Choroid plexus epithelial cell (primary cell): ENCODE results near the gene NUDT21.

Experiments used
- DNase-seq: peaks from one replicate; pipeline ENCODE4 v3.0.0-alpha.2; 2010; ENCODE audit warnings: low read depth
- H3K4me3 ChIP-seq: 2 replicates; pipeline ENCODE4 v1.5.1; 2011; ENCODE audit warnings: low read depth, mild to moderate bottlenecking, control low read depth, low read length, moderate library complexity
- TF ChIP-seq, protein P1 (sequence below): conservative IDR thresholded peaks from 2 replicates; pipeline ENCODE4 v1.5.1; 2011; ENCODE audit warnings: low read depth, mild to moderate bottlenecking, control low read depth, inconsistent platforms, low read length, moderate library complexity

Gene NUDT21

GRCh38 chr16:56419740-56420548 is 31.2 kb downstream of the NUDT21 start:
- TF ChIP-seq, protein P1, sequence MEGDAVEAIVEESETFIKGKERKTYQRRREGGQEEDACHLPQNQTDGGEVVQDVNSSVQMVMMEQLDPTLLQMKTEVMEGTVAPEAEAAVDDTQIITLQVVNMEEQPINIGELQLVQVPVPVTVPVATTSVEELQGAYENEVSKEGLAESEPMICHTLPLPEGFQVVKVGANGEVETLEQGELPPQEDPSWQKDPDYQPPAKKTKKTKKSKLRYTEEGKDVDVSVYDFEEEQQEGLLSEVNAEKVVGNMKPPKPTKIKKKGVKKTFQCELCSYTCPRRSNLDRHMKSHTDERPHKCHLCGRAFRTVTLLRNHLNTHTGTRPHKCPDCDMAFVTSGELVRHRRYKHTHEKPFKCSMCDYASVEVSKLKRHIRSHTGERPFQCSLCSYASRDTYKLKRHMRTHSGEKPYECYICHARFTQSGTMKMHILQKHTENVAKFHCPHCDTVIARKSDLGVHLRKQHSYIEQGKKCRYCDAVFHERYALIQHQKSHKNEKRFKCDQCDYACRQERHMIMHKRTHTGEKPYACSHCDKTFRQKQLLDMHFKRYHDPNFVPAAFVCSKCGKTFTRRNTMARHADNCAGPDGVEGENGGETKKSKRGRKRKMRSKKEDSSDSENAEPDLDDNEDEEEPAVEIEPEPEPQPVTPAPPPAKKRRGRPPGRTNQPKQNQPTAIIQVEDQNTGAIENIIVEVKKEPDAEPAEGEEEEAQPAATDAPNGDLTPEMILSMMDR, result no peak
- DNase-seq, result no peak
- H3K4me3 ChIP-seq, result no peak overlapping the region

GRCh38 chr16:56417138-56417537 is 34.0 kb downstream of the NUDT21 start:
- H3K4me3 ChIP-seq, result no peak overlapping the region
- no peak for DNase-seq
- TF ChIP-seq, protein P1, result no peak

GRCh38 chr16:56415875-56416274 is 35.3 kb downstream of the NUDT21 start:
- TF ChIP-seq, protein P1, result no peak
- no peak for DNase-seq

DNA sequence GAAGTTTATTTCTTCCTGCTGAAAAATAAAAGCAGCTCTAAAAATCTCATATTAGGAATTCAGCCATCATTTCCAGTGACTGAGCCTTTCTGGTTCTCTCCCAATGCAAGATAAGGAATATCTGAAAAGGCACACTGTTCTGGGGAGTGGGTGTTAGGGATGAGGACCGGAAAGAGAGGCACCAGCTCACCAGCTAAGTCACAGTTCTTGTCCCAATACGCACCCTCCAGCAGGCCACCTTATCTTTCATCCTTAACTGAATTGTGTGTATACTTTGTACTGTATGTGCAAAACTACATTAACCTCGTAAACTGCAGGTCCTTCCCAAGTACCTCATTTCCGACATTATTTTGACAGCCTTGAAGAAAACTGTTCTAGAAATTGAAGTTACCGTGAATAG is 36.8 kb downstream of the NUDT21 start:
- TF ChIP-seq, protein P1, result no peak
- DNase-seq, result no peak
- H3K4me3 ChIP-seq, result no peak overlapping the region

More at GRCh38 chr16:56415875-56416274, 35.3 kb downstream of the NUDT21 start:
- H3K4me3 ChIP-seq, result no peak overlapping the region

DNA sequence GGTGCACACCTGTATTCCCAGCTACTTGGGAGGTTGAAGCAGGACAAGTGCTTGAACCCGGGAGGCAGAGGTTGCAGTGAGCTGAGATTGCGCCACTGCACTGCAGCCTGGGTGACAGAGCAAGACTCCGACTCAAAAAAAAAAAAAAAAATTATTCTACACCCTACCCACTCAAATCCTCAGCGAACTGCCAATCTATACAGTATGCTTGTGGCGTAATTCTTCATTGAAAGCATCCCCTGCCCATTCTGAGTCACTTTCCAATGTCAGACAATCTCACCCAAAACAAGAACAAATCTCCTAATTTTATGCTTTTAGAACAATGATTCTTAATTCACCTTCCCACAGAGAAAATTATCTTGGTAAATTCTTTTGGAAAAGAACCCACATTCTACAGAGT is 37.8 kb downstream of the NUDT21 start:
- H3K4me3 ChIP-seq, result no peak overlapping the region
- DNase-seq, result no peak
- TF ChIP-seq, protein P1, result no peak

- DNase-seq, result no peak
Measured at GRCh38 chr16:56411624-56412023, 39.5 kb downstream of the NUDT21 start.

More at GRCh38 chr16:56411624-56412023, 39.5 kb downstream of the NUDT21 start:
- no peak overlapping the region for H3K4me3 ChIP-seq
- TF ChIP-seq, protein P1, result no peak
